ENCODE measurements around the gene RFX2. TPM values are rescaled to one million over a fixed set of nuclear protein-coding genes. Genes with fewer than 3 reads are reported as not detected.
A peak's percentile ranks its signal among the peaks of the same experiment; 100 is the strongest.

Gene RFX2
- total RNA-seq, 1 donor from 2014 or later: 6.2 TPM

GRCh38 chr19:5949792-5950305, 160.5 kb downstream of the RFX2 start:
- Mint-ChIP-seq H3K36me3 (peaks cover 5% of the 10 kb centered on the region), H3K9me3 (no peaks in the 10 kb centered on the region), H3K4me3 (no peak overlapping the region), H3K27ac (peak overlapping the region; percentile 94), H3K4me1 (peaks cover 84% of the 10 kb centered on the region), H3K27me3 (ENCODE audit: insufficient read depth, low read depth) (no peaks in the 10 kb centered on the region)
- Histone ChIP-seq H3K79me2 (ENCODE audit: low read depth) (peaks cover 95% of the 10 kb centered on the region), H3K27me3 (no peaks in the 10 kb centered on the region), H3K9me3 (ENCODE audit: low read depth) (no peaks in the 10 kb centered on the region), H4K20me1 (ENCODE audit: low read depth) (peaks cover 100% of the 10 kb centered on the region), H3K9ac (no peak overlapping the region), H3K4me1 (peaks cover 72% of the 10 kb centered on the region), H2AFZ (replicated peaks) (no peak overlapping the region), H3K36me3 (no peaks in the 10 kb centered on the region), H3K4me3 (no peak overlapping the region), H3F3A (ENCODE audit: low read depth) (peaks cover 43% of the 10 kb centered on the region), H3K27ac (no peak overlapping the region), H3K4me2 (peak overlapping the region; percentile 75)
- DNase-seq (ENCODE audit: low spot score): no peak
- no peak for TF ChIP-seq EZH2phosphoT487 (IDR thresholded peaks at IDR 0.05)
- TF ChIP-seq CTCF (IDR thresholded peaks at IDR 0.05): no peak
- TF ChIP-seq EZH2 (IDR thresholded peaks at IDR 0.05): no peak

- Mint-ChIP-seq H3K27me3 (ENCODE audit: insufficient read depth, low read depth) (no peaks in the 10 kb centered on the region), H3K9me3 (no peaks in the 10 kb centered on the region), H3K27ac (peak overlapping the region; percentile 36), H3K4me1 (peaks cover 81% of the 10 kb centered on the region), H3K4me3 (peak overlapping the region; percentile 62), H3K36me3 (peaks cover 5% of the 10 kb centered on the region)
- Histone ChIP-seq H3K36me3 (no peaks in the 10 kb centered on the region), H3K27me3 (no peaks in the 10 kb centered on the region), H3K4me3 (no peak overlapping the region), H2AFZ (replicated peaks) (no peak overlapping the region), H3K79me2 (ENCODE audit: low read depth) (peaks cover 95% of the 10 kb centered on the region), H3K27ac (no peak overlapping the region), H3K4me1 (peaks cover 63% of the 10 kb centered on the region), H3K9me3 (ENCODE audit: low read depth) (no peaks in the 10 kb centered on the region), H3K4me2 (no peak overlapping the region), H3K9ac (no peak overlapping the region), H3F3A (ENCODE audit: low read depth) (peaks cover 43% of the 10 kb centered on the region), H4K20me1 (ENCODE audit: low read depth) (peaks cover 100% of the 10 kb centered on the region)
- DNase-seq (ENCODE audit: low spot score): no peak
- no peak for TF ChIP-seq EZH2 (IDR thresholded peaks at IDR 0.05)
- TF ChIP-seq CTCF (IDR thresholded peaks at IDR 0.05): no peak
- no peak for TF ChIP-seq EZH2phosphoT487 (IDR thresholded peaks at IDR 0.05)
Measured at GRCh38 chr19:5948752-5949564, 161.3 kb downstream of the RFX2 start.

- DNase-seq (ENCODE audit: low spot score): no peak
- Mint-ChIP-seq H3K4me1 (peaks cover 79% of the 10 kb centered on the region), H3K27me3 (ENCODE audit: insufficient read depth, low read depth) (no peaks in the 10 kb centered on the region), H3K9me3 (no peaks in the 10 kb centered on the region), H3K36me3 (peaks cover 5% of the 10 kb centered on the region), H3K4me3 (no peak overlapping the region), H3K27ac (peak overlapping the region; percentile 40)
- Histone ChIP-seq H2AFZ (replicated peaks) (no peak overlapping the region), H3K9me3 (ENCODE audit: low read depth) (no peaks in the 10 kb centered on the region), H3K27ac (no peak overlapping the region), H3F3A (ENCODE audit: low read depth) (peaks cover 39% of the 10 kb centered on the region), H3K9ac (no peak overlapping the region), H3K27me3 (no peaks in the 10 kb centered on the region), H3K4me2 (peak overlapping the region; percentile 7), H3K79me2 (ENCODE audit: low read depth) (peaks cover 95% of the 10 kb centered on the region), H4K20me1 (ENCODE audit: low read depth) (peaks cover 100% of the 10 kb centered on the region), H3K4me3 (no peak overlapping the region), H3K4me1 (peaks cover 48% of the 10 kb centered on the region), H3K36me3 (no peaks in the 10 kb centered on the region)
- TF ChIP-seq CTCF (IDR thresholded peaks at IDR 0.05): no peak
- no peak for TF ChIP-seq EZH2 (IDR thresholded peaks at IDR 0.05)
- TF ChIP-seq EZH2phosphoT487 (IDR thresholded peaks at IDR 0.05): no peak
Measured at GRCh38 chr19:5947435-5947834, 162.9 kb downstream of the RFX2 start.
